Osteoblast (primary cell): ENCODE data around the gene POU2F3. TPM values are rescaled to one million over a fixed set of nuclear protein-coding genes. Genes with fewer than 3 reads are reported as not detected.

Experiments
- DNase-seq: peaks from one replicate; pipeline ENCODE4 v3.0.0; 2011; ENCODE audit warnings: low spot score, mixed read lengths; ENCODE audit not compliant: insufficient read length; ENCODE audit errors: missing footprints
- H2AFZ ChIP-seq: 2 replicates; pipeline ENCODE4 v1.6.0; 2011; ENCODE audit warnings: mild to moderate bottlenecking, low read length
- H3K27ac ChIP-seq: 2 replicates; pipeline ENCODE4 v1.5.1; 2011; ENCODE audit warnings: mild to moderate bottlenecking, low read depth, low read length, moderate library complexity
- H3K27me3 ChIP-seq: 2 replicates; pipeline ENCODE4 v1.6.0; 2012; ENCODE audit warnings: mild to moderate bottlenecking, control low read depth, inconsistent platforms, low read length, moderate library complexity; ENCODE audit not compliant: insufficient read depth
- H3K36me3 ChIP-seq: 2 replicates; pipeline ENCODE4 v1.5.1; 2011; ENCODE audit warnings: mild to moderate bottlenecking, low read length, control low read depth, moderate library complexity; ENCODE audit not compliant: insufficient read depth
- H3K4me1 ChIP-seq: 2 replicates; pipeline ENCODE4 v1.5.1; 2011; ENCODE audit warnings: mild to moderate bottlenecking, low read length, control low read depth, moderate library complexity; ENCODE audit not compliant: insufficient read depth
- H3K4me2 ChIP-seq: 2 replicates; pipeline ENCODE4 v1.6.0; 2011; ENCODE audit warnings: mild to moderate bottlenecking, low read length; ENCODE audit not compliant: insufficient read depth
- H3K4me3 ChIP-seq: fragments of 200-600 bp; sonication (generic); 3 replicates; pipeline ENCODE4 v1.5.1; 2012; ENCODE audit warnings: mild to moderate bottlenecking, low read length, inconsistent platforms; ENCODE audit not compliant: insufficient read depth
- H3K79me2 ChIP-seq: 2 replicates; pipeline ENCODE4 v1.6.0; 2012; ENCODE audit warnings: mild to moderate bottlenecking, low read length, control low read depth, inconsistent platforms; ENCODE audit not compliant: insufficient read depth
- H3K9me3 ChIP-seq: 2 replicates; pipeline ENCODE4 v1.5.1; 2011; ENCODE audit warnings: low read depth, low read length, control low read depth
- H4K20me1 ChIP-seq: 2 replicates; pipeline ENCODE4 v1.6.0; 2012; ENCODE audit warnings: mild to moderate bottlenecking, low read length, control low read depth; ENCODE audit not compliant: insufficient read depth
- total RNA-seq: library from RNA; depleted of rRNA; stranded (reverse); fragments of >200 nt; gene quantifications from 2 replicates; pipeline ENCODE4 v1.2.3, GENCODE V29; 2012
- TF ChIP-seq, protein P1 (sequence below): IDR thresholded peaks from 2 replicates; pipeline ENCODE4 v1.5.1; 2011; ENCODE audit warnings: mild to moderate bottlenecking, low read depth, low read length, moderate library complexity; ENCODE audit errors: extremely low read depth

POU2F3 gene
- total RNA-seq, 1 donor = under 0.01 TPM

DNA sequence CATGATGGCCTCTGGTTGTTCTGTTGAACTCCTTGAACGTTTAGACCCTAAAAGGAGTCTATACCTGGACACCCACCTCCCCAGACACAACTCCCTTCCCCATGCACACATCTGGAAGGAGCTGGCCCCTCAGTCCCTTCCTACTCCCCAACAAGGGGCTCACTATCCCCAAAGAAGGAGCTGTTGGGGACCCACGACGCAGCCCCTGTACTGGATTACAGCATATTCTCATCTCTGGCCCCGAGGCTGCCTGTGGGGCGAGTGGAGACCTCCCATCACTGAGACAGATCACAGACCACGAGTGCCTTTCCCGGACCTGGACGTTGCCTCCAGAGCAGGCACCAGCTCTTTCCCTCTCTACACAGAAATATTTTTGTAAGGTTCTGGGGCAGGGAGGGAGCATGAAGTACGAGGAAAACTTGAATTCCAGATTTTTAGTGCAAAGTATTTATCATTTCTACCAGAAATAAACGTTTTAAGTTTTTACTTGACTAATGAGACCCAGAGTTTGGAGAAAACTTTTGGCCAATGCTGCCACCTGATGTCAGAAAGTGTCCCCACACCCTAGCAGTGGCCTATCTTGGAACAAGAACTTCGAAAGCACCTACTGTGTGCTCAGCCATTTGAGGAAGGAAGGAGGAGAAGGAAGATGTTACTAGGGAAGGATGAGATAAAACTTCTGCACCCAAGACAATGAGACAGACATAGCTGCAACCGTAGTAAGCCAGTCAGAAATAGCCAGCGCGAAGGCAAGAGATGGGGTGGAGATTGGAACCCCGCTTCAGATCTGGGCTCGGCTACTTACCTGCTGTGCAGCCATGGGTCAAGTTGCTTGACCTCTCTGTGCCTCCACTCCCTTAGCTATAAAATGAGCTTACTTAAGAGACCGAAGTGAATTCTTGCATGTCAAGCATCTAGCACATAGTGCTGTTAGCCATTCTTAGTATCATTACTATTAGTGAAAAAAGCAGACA is 10.2 kb upstream of the POU2F3 start:
- Histone ChIP-seq H3K4me1 (no peaks in the 10 kb centered on the region), H2AFZ (no peak overlapping the region), H3K27ac (no peak overlapping the region), H3K4me2 (no peak overlapping the region), H3K4me3 (no peak overlapping the region), H3K79me2 (no peaks in the 10 kb centered on the region), H3K9me3 (peaks cover 6% of the 10 kb centered on the region), H3K36me3 (no peaks in the 10 kb centered on the region), H4K20me1 (peaks cover under 1% of the 10 kb centered on the region), H3K27me3 (peaks cover 32% of the 10 kb centered on the region)
- DNase-seq = peak; percentile 79
- TF ChIP-seq, protein P1, sequence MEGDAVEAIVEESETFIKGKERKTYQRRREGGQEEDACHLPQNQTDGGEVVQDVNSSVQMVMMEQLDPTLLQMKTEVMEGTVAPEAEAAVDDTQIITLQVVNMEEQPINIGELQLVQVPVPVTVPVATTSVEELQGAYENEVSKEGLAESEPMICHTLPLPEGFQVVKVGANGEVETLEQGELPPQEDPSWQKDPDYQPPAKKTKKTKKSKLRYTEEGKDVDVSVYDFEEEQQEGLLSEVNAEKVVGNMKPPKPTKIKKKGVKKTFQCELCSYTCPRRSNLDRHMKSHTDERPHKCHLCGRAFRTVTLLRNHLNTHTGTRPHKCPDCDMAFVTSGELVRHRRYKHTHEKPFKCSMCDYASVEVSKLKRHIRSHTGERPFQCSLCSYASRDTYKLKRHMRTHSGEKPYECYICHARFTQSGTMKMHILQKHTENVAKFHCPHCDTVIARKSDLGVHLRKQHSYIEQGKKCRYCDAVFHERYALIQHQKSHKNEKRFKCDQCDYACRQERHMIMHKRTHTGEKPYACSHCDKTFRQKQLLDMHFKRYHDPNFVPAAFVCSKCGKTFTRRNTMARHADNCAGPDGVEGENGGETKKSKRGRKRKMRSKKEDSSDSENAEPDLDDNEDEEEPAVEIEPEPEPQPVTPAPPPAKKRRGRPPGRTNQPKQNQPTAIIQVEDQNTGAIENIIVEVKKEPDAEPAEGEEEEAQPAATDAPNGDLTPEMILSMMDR = peak; percentile 75

DNA sequence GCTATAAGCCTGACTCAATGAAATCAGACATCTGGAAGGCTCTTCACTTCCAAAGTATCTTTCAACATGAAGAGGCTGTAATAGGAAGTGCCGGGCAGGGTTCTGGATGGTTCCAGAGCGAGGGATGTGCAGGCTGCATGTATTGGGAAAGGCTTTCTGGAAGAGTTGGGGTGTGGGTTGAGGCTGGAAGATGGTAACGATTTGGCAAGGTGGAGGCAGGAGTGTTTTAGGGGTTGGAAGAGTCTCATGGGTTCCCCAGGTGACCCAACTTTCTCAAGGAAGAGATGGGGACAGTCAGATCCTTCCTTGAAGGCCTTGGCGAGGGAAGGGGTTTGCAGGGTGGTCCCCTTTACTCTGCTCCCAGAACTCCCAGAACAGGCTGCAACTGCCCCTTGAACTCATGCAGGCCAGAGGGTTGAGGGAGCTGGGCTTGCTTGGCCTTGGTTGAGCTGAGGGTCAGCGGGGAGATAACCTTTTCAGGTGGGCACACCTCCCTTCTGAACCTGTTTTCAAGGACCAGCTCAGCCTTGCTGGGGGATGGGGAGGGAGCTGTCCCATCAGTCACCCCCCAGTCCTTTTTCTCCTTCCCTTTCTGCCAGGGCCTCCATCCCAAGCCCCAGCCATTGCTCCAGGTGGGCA is 9.4 kb upstream of the POU2F3 start:
- Histone ChIP-seq H4K20me1 (peaks cover 3% of the 10 kb centered on the region), H3K27me3 (peaks cover 32% of the 10 kb centered on the region), H3K4me2 (no peak overlapping the region), H3K9me3 (peaks cover 6% of the 10 kb centered on the region), H3K79me2 (no peaks in the 10 kb centered on the region), H3K36me3 (no peaks in the 10 kb centered on the region), H3K4me3 (no peak overlapping the region), H3K27ac (no peak overlapping the region), H3K4me1 (no peaks in the 10 kb centered on the region), H2AFZ (no peak overlapping the region)
- DNase-seq = no peak
- TF ChIP-seq, protein P1 = no peak

DNA sequence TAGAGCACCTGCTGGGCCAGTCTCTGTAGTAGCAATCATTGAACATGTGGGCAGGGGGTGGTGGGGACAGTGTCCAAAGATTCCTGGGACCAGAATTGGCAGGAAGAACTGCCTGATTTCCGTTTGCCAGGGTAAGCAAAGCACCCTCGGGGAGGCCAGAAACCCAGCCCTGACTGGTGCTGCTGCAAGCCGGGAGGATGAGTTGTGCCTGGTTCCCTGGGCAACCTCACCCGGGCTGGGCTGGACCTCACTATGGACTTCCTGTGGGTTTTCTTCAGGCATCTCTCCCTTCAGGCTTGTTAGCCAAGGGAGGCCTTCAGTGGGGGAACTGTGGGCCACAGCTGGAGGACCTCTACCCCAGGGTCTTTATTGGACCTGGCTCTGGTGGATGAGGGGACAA is 8.0 kb upstream of the POU2F3 start:
- Histone ChIP-seq H3K36me3 (no peaks in the 10 kb centered on the region), H3K4me3 (no peak overlapping the region), H3K4me1 (no peaks in the 10 kb centered on the region), H3K9me3 (peaks cover 6% of the 10 kb centered on the region), H2AFZ (no peak overlapping the region), H4K20me1 (peaks cover 3% of the 10 kb centered on the region), H3K27me3 (peaks cover 37% of the 10 kb centered on the region), H3K79me2 (no peaks in the 10 kb centered on the region), H3K4me2 (no peak overlapping the region), H3K27ac (no peak overlapping the region)
- DNase-seq = no peak
- TF ChIP-seq, protein P1 = no peak

DNA sequence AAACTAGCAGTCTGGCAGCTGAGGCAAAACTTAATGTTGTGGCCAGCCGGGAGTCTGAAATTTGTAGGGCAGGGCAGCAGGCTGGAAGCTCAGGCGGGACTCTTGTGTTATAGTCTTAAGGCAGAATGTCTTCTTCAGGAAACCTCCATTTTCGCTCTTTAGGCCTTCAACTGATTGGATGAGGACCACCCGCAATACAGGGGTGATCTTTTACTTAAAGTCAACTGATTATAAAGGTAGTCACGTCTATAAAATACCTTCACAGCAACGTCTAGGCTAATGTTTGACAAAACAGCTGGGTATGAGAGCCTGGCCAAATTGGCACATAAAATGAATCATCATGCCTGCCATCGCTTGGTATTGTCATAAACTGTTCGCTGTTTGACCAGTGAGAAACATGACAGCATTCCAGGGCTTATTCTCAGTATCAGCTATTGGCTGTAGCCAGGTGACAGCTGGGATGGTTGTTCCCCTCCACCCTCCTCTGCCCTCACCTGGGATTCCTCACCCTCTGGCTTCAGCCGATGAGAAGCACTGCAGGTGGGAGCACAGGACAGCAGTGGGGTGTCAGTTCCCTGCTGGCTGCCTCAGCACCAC is 6.6 kb upstream of the POU2F3 start:
- peaks cover 3% of the 10 kb centered on the region for H4K20me1 ChIP-seq
- DNase-seq = no peak
- H3K27me3 ChIP-seq = peaks cover 48% of the 10 kb centered on the region

More for the DNA sequence above, 6.6 kb upstream of the POU2F3 start:
- Histone ChIP-seq H3K4me3 (no peak overlapping the region), H2AFZ (no peak overlapping the region), H3K79me2 (no peaks in the 10 kb centered on the region), H3K27ac (no peak overlapping the region), H3K36me3 (no peaks in the 10 kb centered on the region), H3K4me1 (no peaks in the 10 kb centered on the region), H3K4me2 (no peak overlapping the region), H3K9me3 (peaks cover 6% of the 10 kb centered on the region)
- TF ChIP-seq, protein P1 = no peak
